ENCODE measurements around the gene IRF2BP1.
"Not testable (repeated sequence)": the region's sequence is repeated elsewhere in the genome, so short reads cannot be mapped to it uniquely, and the experiment has no call there.

IRF2BP1 gene

DNA sequence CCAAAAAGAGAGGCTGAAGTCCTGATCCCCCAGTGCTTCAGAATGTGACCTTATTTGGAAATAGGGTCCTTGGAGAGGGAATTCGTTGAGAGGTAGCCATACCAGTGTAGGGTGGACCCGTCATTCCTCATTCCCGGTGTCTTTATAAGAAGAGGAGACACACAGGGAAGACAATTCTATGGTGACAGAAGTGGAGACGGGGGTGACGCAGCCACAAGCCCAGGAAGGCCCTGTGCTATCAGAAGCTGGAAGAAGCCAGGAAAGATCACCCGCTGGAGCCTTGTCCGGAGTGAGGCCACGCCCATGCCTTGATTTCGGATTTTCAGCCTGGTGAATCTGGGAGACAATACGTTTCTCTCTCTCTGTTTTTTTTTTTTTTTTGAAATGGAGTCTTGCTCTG lies 19.1 kb upstream of the IRF2BP1 start:
- FAIRE-seq, result no peak
- no peak for DNase-seq (ENCODE audit: insufficient read length, low spot score)
- no peak for TF ChIP-seq PAX5 (IDR thresholded peaks at IDR 0.05; ENCODE audit: insufficient read depth, low read length, severe bottlenecking)
- no peak for TF ChIP-seq POLR2AphosphoS5 (IDR thresholded peaks at IDR 0.05; ENCODE audit: low read depth, low read length)
- TF ChIP-seq POLR2A (IDR thresholded peaks at IDR 0.05; ENCODE audit: low read depth, low read length), result no peak
- TF ChIP-seq TAF1 (IDR thresholded peaks at IDR 0.05; ENCODE audit: low read depth, low read length), result no peak
- no peak for TF ChIP-seq SPI1 (IDR thresholded peaks at IDR 0.05; ENCODE audit: low read depth, low read length)
- TF ChIP-seq POU2F2 (IDR thresholded peaks at IDR 0.05; ENCODE audit: low read depth, low read length), result no peak

DNA sequence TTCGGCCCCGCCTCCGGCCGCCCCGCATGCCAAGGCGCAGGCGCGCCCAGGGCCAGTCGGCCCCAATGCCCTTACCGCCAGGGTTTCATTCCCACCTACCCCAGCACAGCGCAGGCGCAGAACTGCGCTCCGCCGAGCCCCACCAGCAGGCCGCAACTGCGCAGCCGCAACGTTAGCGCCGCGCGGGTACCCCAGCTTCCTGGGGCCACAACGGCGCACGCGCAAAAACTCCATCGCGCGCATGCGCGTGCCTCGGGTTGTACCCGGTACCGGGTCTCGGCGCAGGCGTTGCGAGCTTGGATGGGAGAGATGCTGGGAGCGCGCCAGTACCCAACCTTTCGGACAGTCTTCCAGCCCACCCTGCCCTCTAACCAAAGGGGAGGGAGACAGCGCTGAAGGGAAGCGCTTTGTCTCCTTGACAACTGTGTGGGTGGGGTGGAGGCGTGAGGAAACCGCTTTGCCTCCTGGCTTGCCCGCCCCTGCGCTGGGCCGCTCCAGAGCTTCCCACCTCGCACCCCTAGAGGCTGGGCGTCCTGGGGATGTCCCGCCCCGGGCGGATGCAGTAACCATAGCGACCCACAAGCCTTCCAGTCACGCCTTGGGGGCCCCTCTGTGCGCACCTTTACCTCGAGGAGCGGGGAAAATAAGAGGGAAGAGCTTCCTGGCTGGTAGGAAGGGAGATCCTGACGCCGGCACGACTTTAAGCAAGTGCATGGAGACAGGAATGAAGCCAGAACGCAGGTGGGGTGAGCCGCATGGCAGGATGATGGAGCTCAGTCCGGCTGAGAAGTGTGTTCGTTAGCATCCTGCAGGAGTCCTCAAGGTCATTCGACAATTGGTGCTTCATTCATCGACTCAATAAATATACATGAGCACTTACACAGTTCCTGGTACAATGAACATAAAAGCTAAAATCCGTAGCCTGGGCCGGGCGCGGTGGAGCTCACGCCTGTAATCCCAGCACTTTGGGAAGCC lies 17.0 kb upstream of the IRF2BP1 start:
- FAIRE-seq, result peak; percentile 100
- TF ChIP-seq POLR2AphosphoS5 (IDR thresholded peaks at IDR 0.05; ENCODE audit: low read depth, low read length) (peak; percentile 70; the same call in 1 of the 2 replicates), POLR2A (IDR thresholded peaks at IDR 0.05; ENCODE audit: low read depth, low read length) (peak; percentile 58; the same call in 1 of the 2 replicates), TAF1 (IDR thresholded peaks at IDR 0.05; ENCODE audit: low read depth, low read length) (no peak)

DNA sequence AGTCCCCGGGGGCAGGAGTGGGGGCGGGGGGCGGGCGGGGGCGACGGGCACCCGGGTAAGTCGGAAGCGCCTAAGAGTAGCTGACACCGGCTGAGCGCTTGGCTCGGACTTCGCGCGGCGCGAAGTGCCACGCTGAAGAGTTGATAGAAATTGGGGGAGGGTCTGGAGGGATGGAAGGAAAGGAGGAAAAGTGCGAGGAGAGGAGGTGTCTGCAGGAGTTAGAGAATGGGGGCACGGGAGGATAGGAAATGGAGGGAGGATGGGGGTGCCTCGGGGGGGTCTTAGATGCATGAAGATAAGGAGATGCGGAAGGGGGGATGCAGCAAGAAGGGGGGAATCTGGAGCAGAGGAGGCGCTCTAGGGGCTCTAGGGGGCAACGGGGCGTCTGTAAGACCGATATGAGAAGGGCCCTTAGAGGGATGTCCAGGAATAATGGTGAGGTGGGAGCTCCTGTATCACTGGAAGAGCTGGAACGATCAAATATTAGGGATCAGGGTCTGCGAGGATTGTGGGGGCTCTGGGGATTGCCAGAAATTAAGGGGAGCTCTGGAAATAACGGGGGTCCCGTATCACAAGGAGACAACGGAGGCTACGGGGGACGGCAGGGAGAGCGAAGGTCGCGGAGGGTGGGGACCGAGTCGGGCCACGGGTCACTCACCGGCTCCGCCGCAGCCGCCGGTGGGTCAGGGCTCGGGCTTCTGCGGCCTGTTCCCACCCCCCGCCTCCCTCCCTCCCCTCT lies 16.1 kb upstream of the IRF2BP1 start, which contains the start of gene MYPOP:
Gene MYPOP, minus strand, starts transcription at position 702 of the 739 bp plus-strand sequence. CDS start 840 bp downstream, outside the sequence.
- FAIRE-seq (no peak), DNase-seq (ENCODE audit: insufficient read length, low spot score) (no peak)
- TF ChIP-seq PAX5 (IDR thresholded peaks at IDR 0.05; ENCODE audit: insufficient read depth, low read length, severe bottlenecking), result no peak

More for the DNA sequence above, 17.0 kb upstream of the IRF2BP1 start:
- DNase-seq (ENCODE audit: insufficient read length, low spot score), result peak; percentile 100

DNA sequence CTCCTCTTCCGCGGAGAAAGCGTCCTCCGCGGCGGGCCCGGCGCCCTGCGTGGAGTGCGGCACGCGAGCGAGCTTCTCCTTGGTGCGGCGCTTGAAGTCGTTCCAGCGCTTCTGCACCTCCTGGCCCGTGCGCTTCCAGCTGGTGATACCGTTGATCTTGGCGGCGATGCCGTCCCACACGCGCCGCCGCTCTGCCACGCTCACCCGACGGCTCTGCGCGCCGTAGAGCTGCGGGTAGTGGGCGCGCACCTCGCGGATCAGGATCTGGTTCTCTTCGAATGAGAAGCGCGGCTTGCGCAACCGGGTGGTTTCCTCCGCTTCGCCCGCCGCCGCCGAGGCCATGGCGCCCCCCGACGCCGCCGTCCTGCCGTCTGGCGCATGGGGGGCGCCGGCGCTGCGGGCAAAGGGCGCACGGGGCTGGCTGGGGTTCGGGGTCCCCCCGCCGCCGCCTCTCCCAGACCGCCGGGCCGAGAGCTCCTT lies 15.5 kb upstream of the IRF2BP1 start:
- TF ChIP-seq PAX5 (IDR thresholded peaks at IDR 0.05; ENCODE audit: insufficient read depth, low read length, severe bottlenecking), result no peak
- no peak for TF ChIP-seq TAF1 (IDR thresholded peaks at IDR 0.05; ENCODE audit: low read depth, low read length)
- TF ChIP-seq POLR2AphosphoS5 (IDR thresholded peaks at IDR 0.05; ENCODE audit: low read depth, low read length), result no peak
- TF ChIP-seq POU2F2 (IDR thresholded peaks at IDR 0.05; ENCODE audit: low read depth, low read length), result no peak
- TF ChIP-seq SPI1 (IDR thresholded peaks at IDR 0.05; ENCODE audit: low read depth, low read length), result no peak
- no peak for TF ChIP-seq POLR2A (IDR thresholded peaks at IDR 0.05; ENCODE audit: low read depth, low read length)
- DNase-seq (ENCODE audit: insufficient read length, low spot score) (no peak), FAIRE-seq (peak; percentile 71)

DNA sequence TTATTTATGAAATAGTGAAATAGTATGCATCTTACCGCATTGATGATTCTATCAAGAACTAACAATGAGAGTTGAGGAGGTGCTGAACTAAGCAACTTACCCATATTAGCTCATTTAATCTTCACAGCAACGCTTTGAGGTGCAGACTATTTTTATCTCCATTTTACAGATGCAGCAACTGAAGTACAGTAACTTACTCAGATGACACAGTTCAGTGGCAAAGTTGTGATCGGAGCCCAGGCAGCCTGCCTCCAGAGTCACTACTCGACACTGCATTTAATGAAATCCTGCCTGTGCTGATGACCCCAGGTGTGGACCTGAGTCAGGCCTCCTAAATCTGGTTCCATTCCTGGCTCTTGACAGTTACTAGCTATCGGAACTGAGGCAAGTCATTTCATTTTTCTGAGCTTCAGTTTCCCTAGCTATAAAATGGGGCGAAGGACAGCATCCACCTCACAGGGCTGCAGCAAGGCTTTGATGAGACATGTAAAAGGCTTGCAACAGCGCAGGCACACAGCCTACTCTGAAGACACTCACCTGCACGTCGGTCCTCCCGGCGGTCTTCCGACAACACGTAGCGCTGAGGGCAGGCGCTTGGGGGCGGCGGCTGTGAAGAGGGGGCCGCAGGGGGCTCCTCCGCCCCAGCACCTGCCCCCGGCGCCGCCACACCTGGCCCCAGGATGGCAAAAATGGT lies 14.9 kb upstream of the IRF2BP1 start:
- DNase-seq (ENCODE audit: insufficient read length, low spot score) (no peak), FAIRE-seq (no peak)
- TF ChIP-seq POLR2AphosphoS5 (IDR thresholded peaks at IDR 0.05; ENCODE audit: low read depth, low read length), result no peak
- no peak for TF ChIP-seq TAF1 (IDR thresholded peaks at IDR 0.05; ENCODE audit: low read depth, low read length)
- TF ChIP-seq SPI1 (IDR thresholded peaks at IDR 0.05; ENCODE audit: low read depth, low read length), result no peak
- TF ChIP-seq POU2F2 (IDR thresholded peaks at IDR 0.05; ENCODE audit: low read depth, low read length), result no peak
- no peak for TF ChIP-seq POLR2A (IDR thresholded peaks at IDR 0.05; ENCODE audit: low read depth, low read length)
- no peak for TF ChIP-seq PAX5 (IDR thresholded peaks at IDR 0.05; ENCODE audit: insufficient read depth, low read length, severe bottlenecking)

DNA sequence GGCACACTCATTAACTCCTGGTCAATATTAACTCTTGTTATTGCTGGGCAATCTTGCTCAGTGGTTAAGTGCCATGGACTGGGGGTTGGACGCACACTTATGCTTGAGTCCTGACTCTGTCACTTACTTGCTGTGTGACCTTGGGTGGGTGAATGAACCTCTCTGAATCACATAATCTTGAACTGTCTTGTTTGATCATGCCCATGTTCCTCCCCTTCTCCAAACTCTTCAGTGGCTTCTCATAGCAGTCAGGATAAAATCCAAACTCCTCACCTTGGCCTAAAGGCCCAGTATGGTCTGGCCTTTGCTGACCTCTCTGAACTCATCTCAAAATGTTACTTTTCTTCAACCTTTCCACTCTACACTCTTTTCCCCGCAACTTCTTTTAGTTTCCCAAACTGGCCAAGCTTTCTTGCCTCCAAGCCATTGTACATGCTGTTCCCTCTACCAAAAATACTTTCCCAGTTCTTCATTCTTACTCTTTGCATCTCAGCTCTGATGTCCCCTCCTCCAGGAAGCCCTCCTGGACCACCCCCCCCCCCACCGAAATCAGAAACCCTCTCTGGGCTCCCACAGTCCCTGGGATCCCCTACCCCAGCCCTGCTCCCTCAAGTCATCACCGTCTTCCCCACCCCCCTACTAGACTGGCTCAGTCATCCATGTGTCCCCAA lies 14.1 kb upstream of the IRF2BP1 start:
- DNase-seq (ENCODE audit: insufficient read length, low spot score) (no peak), FAIRE-seq (no peak)
- TF ChIP-seq PAX5 (IDR thresholded peaks at IDR 0.05; ENCODE audit: insufficient read depth, low read length, severe bottlenecking) (no peak), SPI1 (IDR thresholded peaks at IDR 0.05; ENCODE audit: low read depth, low read length) (no peak), POLR2A (IDR thresholded peaks at IDR 0.05; ENCODE audit: low read depth, low read length) (no peak), POU2F2 (IDR thresholded peaks at IDR 0.05; ENCODE audit: low read depth, low read length) (no peak)

DNA sequence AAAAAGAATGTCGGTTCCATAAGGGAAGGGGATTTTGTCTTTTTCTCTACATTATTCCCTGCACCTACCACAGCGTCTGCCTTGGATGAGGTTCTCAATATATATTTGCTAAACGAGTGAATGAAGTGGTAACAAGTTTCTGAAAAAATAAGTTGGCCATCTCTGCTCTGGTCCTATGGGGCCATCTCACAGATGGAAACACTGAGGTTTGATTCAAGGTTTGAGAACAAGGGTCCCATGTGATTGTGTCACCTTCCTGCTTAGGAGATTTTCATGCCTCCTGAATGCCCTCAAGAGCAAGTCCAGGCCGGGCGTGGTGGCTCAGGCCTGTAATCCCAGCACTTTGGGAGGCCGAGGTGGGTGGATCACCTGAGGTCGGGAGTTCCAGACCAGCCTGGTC lies 13.3 kb upstream of the IRF2BP1 start:
- no peak for FAIRE-seq
- TF ChIP-seq PAX5 (IDR thresholded peaks at IDR 0.05; ENCODE audit: insufficient read depth, low read length, severe bottlenecking) (no peak), POLR2A (IDR thresholded peaks at IDR 0.05; ENCODE audit: low read depth, low read length) (no peak), TAF1 (IDR thresholded peaks at IDR 0.05; ENCODE audit: low read depth, low read length) (no peak), POLR2AphosphoS5 (IDR thresholded peaks at IDR 0.05; ENCODE audit: low read depth, low read length) (no peak), SPI1 (IDR thresholded peaks at IDR 0.05; ENCODE audit: low read depth, low read length) (no peak), POU2F2 (IDR thresholded peaks at IDR 0.05; ENCODE audit: low read depth, low read length) (no peak)
- no peak for DNase-seq (ENCODE audit: insufficient read length, low spot score)

DNA sequence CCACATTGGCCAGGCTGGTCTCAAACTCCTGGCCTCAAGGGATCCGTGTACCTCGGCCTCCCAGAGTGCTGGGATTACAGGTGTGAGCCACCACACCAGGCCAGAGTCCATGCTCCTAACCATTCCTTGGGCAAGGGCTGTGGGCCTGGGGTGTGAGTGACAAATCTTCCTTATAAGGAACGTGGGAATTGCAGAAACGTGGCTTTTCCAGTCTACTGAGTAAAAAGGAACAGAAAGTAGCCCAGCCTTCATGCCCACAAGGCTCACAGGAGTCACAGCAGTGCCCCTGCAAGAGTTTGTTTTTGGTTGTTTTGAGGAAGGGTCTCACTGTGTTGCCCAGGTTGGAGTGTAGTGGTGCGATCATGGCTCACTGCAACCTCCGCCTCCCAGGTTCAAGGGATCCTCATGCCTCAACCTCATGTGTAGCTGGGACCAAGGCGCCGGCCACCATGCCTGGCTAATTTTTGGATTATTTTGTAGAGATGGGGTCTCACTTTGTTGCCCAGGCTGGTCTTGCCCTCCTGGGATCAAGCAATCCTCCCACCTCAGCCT lies 11.4 kb upstream of the IRF2BP1 start:
- no peak for DNase-seq (ENCODE audit: insufficient read length, low spot score)
- FAIRE-seq, result no peak
- TF ChIP-seq PAX5 (IDR thresholded peaks at IDR 0.05; ENCODE audit: insufficient read depth, low read length, severe bottlenecking) (no peak), SPI1 (IDR thresholded peaks at IDR 0.05; ENCODE audit: low read depth, low read length) (0 out of 2 replicates have a peak, but pooled peaks have one; percentile 6), POLR2A (IDR thresholded peaks at IDR 0.05; ENCODE audit: low read depth, low read length) (no peak)

DNA sequence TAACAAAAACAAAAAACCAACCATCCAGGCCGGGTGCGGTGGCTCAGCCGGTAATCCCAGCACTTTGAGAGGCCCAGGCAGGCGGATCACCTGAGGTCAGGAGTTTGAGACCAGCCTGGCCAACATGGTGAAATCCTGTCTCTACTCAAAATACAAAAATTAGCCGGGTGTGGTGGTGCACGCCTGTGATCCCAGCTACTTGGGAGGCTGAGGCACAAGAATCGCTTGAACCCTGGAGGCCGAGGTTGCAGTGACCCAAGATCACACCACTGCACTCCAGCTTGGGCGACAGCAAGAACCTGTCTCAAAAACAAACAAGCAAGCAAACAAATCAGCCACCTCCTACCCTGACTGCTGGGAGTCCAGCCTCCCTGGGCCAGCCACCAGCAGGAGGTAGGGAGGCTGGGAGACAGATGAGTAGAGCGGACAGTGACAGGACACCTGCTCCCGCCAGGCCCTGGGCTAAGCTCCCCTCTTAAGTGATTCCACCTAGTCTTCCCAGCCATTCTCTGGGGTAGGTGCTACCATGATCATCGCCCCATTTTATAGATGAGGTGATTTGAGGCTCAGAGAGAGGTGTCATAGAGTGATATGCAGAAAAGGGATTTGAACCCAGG lies 10.2 kb upstream of the IRF2BP1 start:
- FAIRE-seq, result not testable (repeated sequence)

More for the DNA sequence above, 10.2 kb upstream of the IRF2BP1 start:
- DNase-seq (ENCODE audit: insufficient read length, low spot score), result not testable (repeated sequence)

Data from GM12891 (cell line).